K562 (cell line): ENCODE data around the gene SERPINB11. TPM values are rescaled to one million over a fixed set of nuclear protein-coding genes. Genes with fewer than 3 reads are reported as not detected.

Experiments
- CREM ChIP-seq: IDR thresholded peaks from 2 replicates; pipeline ENCODE4 v1.6.1; 2014; ENCODE audit warnings: antibody characterized with exemption, low read depth
- MAFK ChIP-seq: IDR thresholded peaks from 2 replicates; pipeline ENCODE4 v1.6.1; 2011; ENCODE audit warnings: low read length, improper control_type of control experiment
- MEF2D ChIP-seq: conservative IDR thresholded peaks from 2 replicates; pipeline ENCODE4 v1.6.1; 2016; ENCODE audit warnings: low read depth, missing genetic modification characterization, missing compliant biosample characterization
- NONO ChIP-seq, 2 experiments: fragments of 200-400 bp in 1 of 2; fragments of 450-650 bp in 1 of 2; formaldehyde crosslinking in 1 of 2; IDR thresholded peaks; 2 replicates each; pipeline ENCODE4 v1.6.1; 2017; ENCODE audit warnings: low read depth in 2 of 2, mild to moderate bottlenecking in 2 of 2, moderate library complexity in 2 of 2, low read length in 1 of 2
- SETDB1 ChIP-seq: IDR thresholded peaks from one replicate; pipeline ENCODE4 v1.6.1; 2012; ENCODE audit warnings: low read length, control low read depth, inconsistent platforms
- ZNF253 ChIP-seq: fragments of 250-450 bp; sonication (Bioruptor Pico); conservative IDR thresholded peaks from 2 replicates; pipeline ENCODE4 v1.6.1; 2021; ENCODE audit warnings: mild to moderate bottlenecking
- ZNF780A ChIP-seq: fragments of 250-450 bp; sonication (Bioruptor Pico); IDR thresholded peaks from 2 replicates; pipeline ENCODE4 v1.5.0; 2021; ENCODE audit warnings: mild to moderate bottlenecking
- polyA plus RNA-seq, 8 experiments: library from polyadenylated mRNA; depleted of rRNA in 4 of 8; stranded (reverse) in 5 of 8; unstranded in 3 of 8; fragments of >200 nt; fragmentation: Nextera tagmentation in 2 of 8; fragmentation: Illumina TruSeq in 1 of 8; extraction: Ambion mirVana in 2 of 8; extraction: Trizol in 1 of 8; gene quantifications; 2 replicates each; pipeline versions ENCODE4 v1.2.1 to v1.2.3, GENCODE V29; 2011 to 2014; ENCODE audit warnings: inconsistent platforms in 1 of 8, missing spikeins in 1 of 8
- total RNA-seq, 7 experiments: library from RNA; depleted of rRNA in 6 of 7; stranded (reverse); fragments of >200 nt in 6 of 7; fragmentation: Illumina TruSeq in 2 of 7; extraction: Trizol in 2 of 7; gene quantifications; 2 replicates each; pipeline versions ENCODE4 v1.2.1 to v1.2.3, GENCODE V29; 2011 to 2021; ENCODE audit warnings: low replicate concordance in 1 of 7
- TF ChIP-seq, protein P1 (sequence below): IDR thresholded peaks from 3 replicates; pipeline ENCODE4 v1.6.1; 2011; ENCODE audit warnings: borderline replicate concordance, mild to moderate bottlenecking, moderate library complexity; ENCODE audit not compliant: insufficient read length; ENCODE audit errors: extremely low read depth
- TF ChIP-seq, protein P2 (sequence below): fragments of 450-650 bp; formaldehyde crosslinking; conservative IDR thresholded peaks from 2 replicates; pipeline ENCODE4 v1.4.0; 2022; ENCODE audit warnings: mild to moderate bottlenecking, missing genetic modification characterization
- TF ChIP-seq, protein P3 (sequence below): IDR thresholded peaks from 2 replicates; pipeline ENCODE4 v1.6.1; 2011; ENCODE audit warnings: borderline replicate concordance, low read depth, mild to moderate bottlenecking, moderate library complexity, low read length; ENCODE audit not compliant: insufficient read depth, poor library complexity, severe bottlenecking

The SERPINB11 gene
- total and polyA plus RNA-seq, 9 of the 15 experiments (the other 6 are each of a cell fraction or from before 2014, with no cell fraction given) = not detected

DNA sequence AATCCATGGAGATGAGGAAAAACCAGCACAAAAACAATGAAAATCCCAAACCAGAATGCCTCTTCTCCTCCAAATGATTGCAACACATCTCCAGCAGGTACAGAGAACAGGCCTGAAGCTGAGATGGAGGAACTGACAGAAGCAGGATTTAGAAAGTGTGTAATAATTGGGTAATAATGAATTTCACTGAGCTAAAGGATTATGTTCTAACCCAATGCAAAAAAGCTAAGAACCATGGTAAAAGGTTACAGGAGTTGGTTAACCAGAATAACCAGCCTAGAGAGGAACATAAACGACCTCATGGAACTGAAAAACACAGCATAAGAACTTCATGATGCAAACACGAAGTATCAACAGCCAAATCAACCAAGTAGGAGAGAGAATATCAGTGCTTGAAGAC, 13.7 kb upstream of the SERPINB11 start (continued):
- TF ChIP-seq, protein P1, sequence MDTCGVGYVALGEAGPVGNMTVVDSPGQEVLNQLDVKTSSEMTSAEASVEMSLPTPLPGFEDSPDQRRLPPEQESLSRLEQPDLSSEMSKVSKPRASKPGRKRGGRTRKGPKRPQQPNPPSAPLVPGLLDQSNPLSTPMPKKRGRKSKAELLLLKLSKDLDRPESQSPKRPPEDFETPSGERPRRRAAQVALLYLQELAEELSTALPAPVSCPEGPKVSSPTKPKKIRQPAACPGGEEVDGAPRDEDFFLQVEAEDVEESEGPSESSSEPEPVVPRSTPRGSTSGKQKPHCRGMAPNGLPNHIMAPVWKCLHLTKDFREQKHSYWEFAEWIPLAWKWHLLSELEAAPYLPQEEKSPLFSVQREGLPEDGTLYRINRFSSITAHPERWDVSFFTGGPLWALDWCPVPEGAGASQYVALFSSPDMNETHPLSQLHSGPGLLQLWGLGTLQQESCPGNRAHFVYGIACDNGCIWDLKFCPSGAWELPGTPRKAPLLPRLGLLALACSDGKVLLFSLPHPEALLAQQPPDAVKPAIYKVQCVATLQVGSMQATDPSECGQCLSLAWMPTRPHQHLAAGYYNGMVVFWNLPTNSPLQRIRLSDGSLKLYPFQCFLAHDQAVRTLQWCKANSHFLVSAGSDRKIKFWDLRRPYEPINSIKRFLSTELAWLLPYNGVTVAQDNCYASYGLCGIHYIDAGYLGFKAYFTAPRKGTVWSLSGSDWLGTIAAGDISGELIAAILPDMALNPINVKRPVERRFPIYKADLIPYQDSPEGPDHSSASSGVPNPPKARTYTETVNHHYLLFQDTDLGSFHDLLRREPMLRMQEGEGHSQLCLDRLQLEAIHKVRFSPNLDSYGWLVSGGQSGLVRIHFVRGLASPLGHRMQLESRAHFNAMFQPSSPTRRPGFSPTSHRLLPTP = no peak
- TF ChIP-seq SETDB1 = no peak
- no peak for TF ChIP-seq ZNF253 (CRISPR knock-in tag)
- TF ChIP-seq MEF2D (tag) = no peak
- TF ChIP-seq CREM = no peak
- TF ChIP-seq, protein P2, sequence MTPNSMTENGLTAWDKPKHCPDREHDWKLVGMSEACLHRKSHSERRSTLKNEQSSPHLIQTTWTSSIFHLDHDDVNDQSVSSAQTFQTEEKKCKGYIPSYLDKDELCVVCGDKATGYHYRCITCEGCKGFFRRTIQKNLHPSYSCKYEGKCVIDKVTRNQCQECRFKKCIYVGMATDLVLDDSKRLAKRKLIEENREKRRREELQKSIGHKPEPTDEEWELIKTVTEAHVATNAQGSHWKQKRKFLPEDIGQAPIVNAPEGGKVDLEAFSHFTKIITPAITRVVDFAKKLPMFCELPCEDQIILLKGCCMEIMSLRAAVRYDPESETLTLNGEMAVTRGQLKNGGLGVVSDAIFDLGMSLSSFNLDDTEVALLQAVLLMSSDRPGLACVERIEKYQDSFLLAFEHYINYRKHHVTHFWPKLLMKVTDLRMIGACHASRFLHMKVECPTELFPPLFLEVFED (CRISPR knock-in tag) = no peak
- TF ChIP-seq, protein P3, sequence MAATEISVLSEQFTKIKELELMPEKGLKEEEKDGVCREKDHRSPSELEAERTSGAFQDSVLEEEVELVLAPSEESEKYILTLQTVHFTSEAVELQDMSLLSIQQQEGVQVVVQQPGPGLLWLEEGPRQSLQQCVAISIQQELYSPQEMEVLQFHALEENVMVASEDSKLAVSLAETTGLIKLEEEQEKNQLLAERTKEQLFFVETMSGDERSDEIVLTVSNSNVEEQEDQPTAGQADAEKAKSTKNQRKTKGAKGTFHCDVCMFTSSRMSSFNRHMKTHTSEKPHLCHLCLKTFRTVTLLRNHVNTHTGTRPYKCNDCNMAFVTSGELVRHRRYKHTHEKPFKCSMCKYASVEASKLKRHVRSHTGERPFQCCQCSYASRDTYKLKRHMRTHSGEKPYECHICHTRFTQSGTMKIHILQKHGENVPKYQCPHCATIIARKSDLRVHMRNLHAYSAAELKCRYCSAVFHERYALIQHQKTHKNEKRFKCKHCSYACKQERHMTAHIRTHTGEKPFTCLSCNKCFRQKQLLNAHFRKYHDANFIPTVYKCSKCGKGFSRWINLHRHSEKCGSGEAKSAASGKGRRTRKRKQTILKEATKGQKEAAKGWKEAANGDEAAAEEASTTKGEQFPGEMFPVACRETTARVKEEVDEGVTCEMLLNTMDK = no peak
- TF ChIP-seq MAFK = no peak
- no peak for TF ChIP-seq ZNF780A
- no peak for TF ChIP-seq NONO (IDR thresholded peaks at IDR 0.05; ENCODE audit: low read depth in 2 of 2, low read length in 1 of 2)
